NT2/D1 (cell line): ENCODE measurements around the gene SF3B3.

Source experiments
- DNase-seq: peaks from one replicate; pipeline ENCODE4 v3.0.0-alpha.2; 2011; ENCODE audit warnings: low read depth, low spot score
- H3K27me3 ChIP-seq: 2 replicates; pipeline ENCODE4 v1.6.0; 2011; ENCODE audit warnings: mild to moderate bottlenecking; ENCODE audit not compliant: insufficient read length, insufficient read depth
- H3K36me3 ChIP-seq: 2 replicates; pipeline ENCODE4 v1.6.1; 2011; ENCODE audit warnings: mild to moderate bottlenecking, low read length, mixed read lengths; ENCODE audit not compliant: insufficient read depth, insufficient read length
- H3K4me1 ChIP-seq: 2 replicates; pipeline ENCODE4 v1.5.1; 2011; ENCODE audit not compliant: insufficient read depth, insufficient read length
- H3K4me3 ChIP-seq: 2 replicates; pipeline ENCODE4 v1.5.1; 2011; ENCODE audit warnings: low read depth; ENCODE audit not compliant: insufficient read length
- H3K9ac ChIP-seq: 2 replicates; pipeline ENCODE4 v1.6.0; 2011; ENCODE audit warnings: low read depth; ENCODE audit not compliant: insufficient read length
- H3K9me3 ChIP-seq: 2 replicates; pipeline ENCODE4 v1.5.1; 2011; ENCODE audit warnings: mild to moderate bottlenecking, low read length; ENCODE audit not compliant: insufficient read depth
- SUZ12 ChIP-seq: IDR thresholded peaks from 2 replicates; pipeline ENCODE4 v1.6.1; 2011; ENCODE audit not compliant: insufficient read length, insufficient read depth; ENCODE audit errors: extremely low read depth
- YY1 ChIP-seq: IDR thresholded peaks from 2 replicates; pipeline ENCODE4 v1.6.1; 2011; ENCODE audit not compliant: insufficient read length, insufficient read depth
- ZNF274 ChIP-seq: IDR thresholded peaks from 2 replicates; pipeline ENCODE4 v1.6.1; 2011; ENCODE audit warnings: mild to moderate bottlenecking, low read depth, low read length

The SF3B3 gene

DNA sequence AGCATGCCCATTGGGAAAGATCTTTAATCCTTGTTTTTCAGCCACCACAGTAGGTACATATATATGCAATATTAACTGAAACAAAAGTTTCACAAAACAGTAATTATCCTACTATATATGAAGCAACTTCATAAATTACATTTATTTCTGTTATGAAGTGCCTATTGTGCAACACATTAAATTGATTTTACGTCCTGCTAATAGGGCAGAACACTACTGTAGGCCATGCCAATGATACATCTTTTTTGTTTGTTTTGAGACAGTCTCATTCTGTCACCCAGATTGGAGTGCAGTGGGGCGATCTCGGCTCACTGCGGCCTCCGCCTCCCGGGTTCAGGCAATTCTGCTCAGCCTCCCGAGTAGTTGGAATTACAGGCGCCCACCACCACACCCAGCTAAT is 29.1 kb downstream of the SF3B3 start:
- no peaks in the 10 kb centered on the region for H3K27me3 ChIP-seq
- H3K4me1 ChIP-seq: no peaks in the 10 kb centered on the region
- no peak overlapping the region for H3K9ac ChIP-seq
- TF ChIP-seq YY1: no peak
- no peak for TF ChIP-seq ZNF274
- no peak for TF ChIP-seq SUZ12
- H3K9me3 ChIP-seq: no peaks in the 10 kb centered on the region
- DNase-seq: no peak
- H3K36me3 ChIP-seq: peaks cover 97% of the 10 kb centered on the region
- no peak overlapping the region for H3K4me3 ChIP-seq

- Histone ChIP-seq H3K9ac (no peak overlapping the region), H3K27me3 (no peaks in the 10 kb centered on the region), H3K36me3 (peaks cover 97% of the 10 kb centered on the region), H3K9me3 (no peaks in the 10 kb centered on the region), H3K4me3 (no peak overlapping the region), H3K4me1 (no peaks in the 10 kb centered on the region)
- TF ChIP-seq SUZ12 (no peak), YY1 (no peak), ZNF274 (no peak)
- DNase-seq: no peak
Observed at GRCh38 chr16:70553645-70554044, 30.0 kb downstream of the SF3B3 start.

DNA sequence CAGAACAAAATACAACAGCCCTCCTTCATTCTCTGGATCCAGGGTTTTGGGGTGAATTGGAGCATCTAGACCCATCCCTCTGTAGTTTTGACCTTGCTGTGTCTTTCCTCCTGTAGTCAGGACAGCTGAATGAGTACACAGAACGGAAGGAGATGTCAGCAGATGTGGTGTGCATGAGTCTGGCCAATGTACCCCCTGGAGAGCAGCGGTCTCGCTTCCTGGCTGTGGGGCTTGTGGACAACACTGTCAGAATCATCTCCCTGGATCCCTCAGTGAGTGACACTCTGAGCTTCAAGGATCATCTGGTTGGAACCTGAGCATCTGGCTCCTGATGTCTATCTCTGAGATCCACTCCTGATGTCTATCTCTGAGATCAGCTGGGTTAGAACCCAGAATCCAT is 32.4 kb downstream of the SF3B3 start:
- no peaks in the 10 kb centered on the region for H3K9me3 ChIP-seq
- no peak for DNase-seq
- H3K9ac ChIP-seq: no peak overlapping the region
- peaks cover 98% of the 10 kb centered on the region for H3K36me3 ChIP-seq
- TF ChIP-seq SUZ12: no peak
- H3K27me3 ChIP-seq: no peaks in the 10 kb centered on the region
- H3K4me1 ChIP-seq: no peaks in the 10 kb centered on the region
- H3K4me3 ChIP-seq: no peak overlapping the region

DNA sequence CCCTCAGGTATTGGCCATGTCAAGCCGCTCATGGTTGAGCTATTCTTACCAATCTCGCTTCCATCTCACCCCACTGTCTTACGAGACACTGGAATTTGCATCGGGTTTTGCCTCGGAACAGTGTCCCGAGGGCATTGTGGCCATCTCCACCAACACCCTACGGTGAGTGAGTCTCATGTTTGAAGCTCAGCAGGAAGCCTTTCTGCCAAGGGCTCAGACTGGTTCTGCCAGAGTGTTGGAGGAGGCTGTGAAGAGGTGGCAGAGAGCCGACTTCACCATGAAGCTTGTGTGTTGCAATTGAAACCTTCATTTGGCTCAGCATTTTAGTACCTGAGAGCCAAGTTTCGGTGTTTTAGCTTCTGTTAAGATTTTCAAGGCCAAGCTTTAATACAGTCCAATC is 38.0 kb downstream of the SF3B3 start:
- Histone ChIP-seq H3K4me3 (no peak overlapping the region), H3K27me3 (no peaks in the 10 kb centered on the region), H3K9ac (no peak overlapping the region), H3K9me3 (no peaks in the 10 kb centered on the region), H3K36me3 (peaks cover 97% of the 10 kb centered on the region), H3K4me1 (no peaks in the 10 kb centered on the region)
- no peak for TF ChIP-seq SUZ12
- no peak for TF ChIP-seq YY1
- no peak for TF ChIP-seq ZNF274
- DNase-seq: no peak

DNA sequence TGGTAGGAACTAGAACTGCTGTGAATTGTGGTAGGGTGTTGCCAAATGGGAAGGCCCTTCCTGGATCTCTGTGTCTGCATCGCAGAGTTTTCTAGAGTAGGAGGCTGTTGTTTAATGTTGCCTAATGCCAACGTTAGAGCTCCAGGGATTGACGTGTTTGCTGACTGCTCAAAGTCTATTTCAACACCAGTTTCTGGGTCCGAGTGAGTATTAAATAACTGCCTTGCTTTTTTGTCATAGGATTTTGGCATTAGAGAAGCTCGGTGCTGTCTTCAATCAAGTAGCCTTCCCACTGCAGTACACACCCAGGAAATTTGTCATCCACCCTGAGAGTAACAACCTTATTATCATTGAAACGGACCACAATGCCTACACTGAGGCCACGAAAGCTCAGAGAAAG is 40.0 kb downstream of the SF3B3 start:
- H3K9me3 ChIP-seq: no peaks in the 10 kb centered on the region
- no peak overlapping the region for H3K4me3 ChIP-seq
- H3K9ac ChIP-seq: no peak overlapping the region
- TF ChIP-seq SUZ12 (no peak), YY1 (no peak), ZNF274 (no peak)
- no peak for DNase-seq
- peaks cover 97% of the 10 kb centered on the region for H3K36me3 ChIP-seq
- H3K27me3 ChIP-seq: no peaks in the 10 kb centered on the region
- no peaks in the 10 kb centered on the region for H3K4me1 ChIP-seq

- no peak for DNase-seq
- Histone ChIP-seq H3K9ac (no peak overlapping the region), H3K4me1 (no peaks in the 10 kb centered on the region), H3K4me3 (no peak overlapping the region), H3K27me3 (no peaks in the 10 kb centered on the region), H3K36me3 (peaks cover 97% of the 10 kb centered on the region), H3K9me3 (no peaks in the 10 kb centered on the region)
- TF ChIP-seq SUZ12 (no peak), ZNF274 (no peak)
Observed at GRCh38 chr16:70565053-70565452, 41.4 kb downstream of the SF3B3 start.

GRCh38 chr16:70568601-70569237 is 45.1 kb downstream of the SF3B3 start:
- Histone ChIP-seq H3K27me3 (no peaks in the 10 kb centered on the region), H3K9me3 (no peaks in the 10 kb centered on the region), H3K4me1 (no peaks in the 10 kb centered on the region), H3K4me3 (no peak overlapping the region), H3K36me3 (peaks cover 97% of the 10 kb centered on the region), H3K9ac (no peak overlapping the region)
- TF ChIP-seq ZNF274: no peak
- TF ChIP-seq SUZ12: no peak
- no peak for TF ChIP-seq YY1
- DNase-seq: no peak

DNA sequence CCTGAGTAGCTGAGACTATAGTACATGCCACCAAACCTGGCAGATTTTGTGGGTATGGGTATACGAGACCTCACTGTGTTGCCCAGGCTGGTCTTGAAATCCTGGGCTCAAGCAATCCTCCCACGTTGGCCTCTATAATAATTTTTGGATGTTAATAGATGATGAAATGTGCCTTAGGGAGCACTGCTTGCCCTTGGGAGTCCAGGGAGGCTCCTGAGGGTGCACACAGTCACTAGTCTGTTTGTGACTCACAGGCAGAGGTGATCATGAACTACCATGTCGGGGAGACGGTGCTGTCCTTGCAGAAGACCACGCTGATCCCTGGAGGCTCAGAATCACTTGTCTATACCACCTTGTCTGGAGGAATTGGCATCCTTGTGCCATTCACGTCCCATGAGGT is 46.1 kb downstream of the SF3B3 start:
- no peak for TF ChIP-seq YY1
- TF ChIP-seq ZNF274: no peak
- TF ChIP-seq SUZ12: no peak
- peaks cover 97% of the 10 kb centered on the region for H3K36me3 ChIP-seq
- no peaks in the 10 kb centered on the region for H3K27me3 ChIP-seq
- H3K4me3 ChIP-seq: no peak overlapping the region
- DNase-seq: no peak
- H3K9me3 ChIP-seq: no peaks in the 10 kb centered on the region
- no peaks in the 10 kb centered on the region for H3K4me1 ChIP-seq
- H3K9ac ChIP-seq: no peak overlapping the region
